ENCODE data around the gene IPPK. TPM values are rescaled to one million over a fixed set of nuclear protein-coding genes. Genes with fewer than 3 reads are reported as not detected.
A peak's percentile ranks its signal among the peaks of the same experiment; 100 is the strongest.

The IPPK gene
- total and polyA plus RNA-seq, 3 donors from 2014 or later, result 21.0 to 25.0 (median 21.9) TPM

GRCh38 chr9:92633614-92634278 lies 36.2 kb downstream of the IPPK start:
- Histone ChIP-seq H3K27ac (peak overlapping the region in 1 of 2 donors; percentile 2), H3K4me1 (peaks cover 8% of the 10 kb centered on the region), H3K9me3 (no peaks in the 10 kb centered on the region), H3K27me3 (no peaks in the 10 kb centered on the region), H3K4me3 (no peak overlapping the region), H3K36me3 (ENCODE audit: low read depth, missing control alignments) (no peaks in the 10 kb centered on the region)
- TF ChIP-seq POLR2A (IDR thresholded peaks at IDR 0.05), result no peak
- TF ChIP-seq CTCF (IDR thresholded peaks at IDR 0.05), result no peak
- intact Hi-C loops (cut with DNase I; ENCODE audit: low total_unique reads), result no loop called here
- peak; percentile 10 for DNase-seq
- 70 to 85% methylated on average over 7 to 9 of the region's 9 CpGs for WGBS, 2 donors

GRCh38 chr9:92632641-92633040 lies 37.3 kb downstream of the IPPK start:
- intact Hi-C loops (cut with DNase I; ENCODE audit: low total_unique reads), result no loop called here
- H3K27me3 ChIP-seq, result no peaks in the 10 kb centered on the region
- H3K4me3 ChIP-seq, result no peak overlapping the region
- no peak overlapping the region for H3K27ac ChIP-seq
- H3K9me3 ChIP-seq, result no peaks in the 10 kb centered on the region
- H3K4me1 ChIP-seq, result peaks cover 8% of the 10 kb centered on the region
- no peaks in the 10 kb centered on the region for H3K36me3 ChIP-seq (ENCODE audit: low read depth, missing control alignments)
- TF ChIP-seq POLR2A (IDR thresholded peaks at IDR 0.05), result no peak
- no peak for TF ChIP-seq CTCF (IDR thresholded peaks at IDR 0.05)
- peak; percentile 9 for DNase-seq
- 95 to 96% methylated on average over 5 of the region's 5 CpGs for WGBS, 2 donors

GRCh38 chr9:92631452-92632343 lies 38.2 kb downstream of the IPPK start:
- whole genome bisulfite sequencing, 2 donors, result 76 to 77% methylated on average over 13 of the region's 13 CpGs
- TF ChIP-seq CTCF (IDR thresholded peaks at IDR 0.05) (no peak), POLR2A (IDR thresholded peaks at IDR 0.05) (no peak)
- H3K36me3 ChIP-seq (ENCODE audit: low read depth, missing control alignments), result no peaks in the 10 kb centered on the region
- intact Hi-C loops (cut with DNase I; ENCODE audit: low total_unique reads), result no loop called here
- no peaks in the 10 kb centered on the region for H3K9me3 ChIP-seq
- H3K27me3 ChIP-seq, result no peaks in the 10 kb centered on the region
- H3K27ac ChIP-seq, result no peak overlapping the region
- H3K4me3 ChIP-seq, result no peak overlapping the region
- peak; percentile 12 for DNase-seq
- H3K4me1 ChIP-seq, result peaks cover 8% of the 10 kb centered on the region

GRCh38 chr9:92627651-92628050 lies 42.3 kb downstream of the IPPK start:
- DNase-seq, result no peak
- Histone ChIP-seq H3K36me3 (ENCODE audit: low read depth, missing control alignments) (no peaks in the 10 kb centered on the region), H3K27me3 (no peaks in the 10 kb centered on the region), H3K4me3 (no peak overlapping the region), H3K27ac (no peak overlapping the region), H3K9me3 (no peaks in the 10 kb centered on the region), H3K4me1 (peaks cover 5% of the 10 kb centered on the region)
- no peak for TF ChIP-seq CTCF (IDR thresholded peaks at IDR 0.05)
- TF ChIP-seq POLR2A (IDR thresholded peaks at IDR 0.05), result no peak
- intact Hi-C loops (cut with DNase I; ENCODE audit: low total_unique reads), result no loop called here
- whole genome bisulfite sequencing, 2 donors, result 91 to 92% methylated on average over 5 of the region's 5 CpGs

Data from testis (tissue), 3 donors.